Endothelial cell (in vitro differentiated cells): ENCODE measurements around the gene CLC. TPM values are rescaled to one million over a fixed set of nuclear protein-coding genes. Genes with fewer than 3 reads are reported as not detected.

Source experiments
- DNase-seq: peaks from one replicate; pipeline ENCODE4 v3.0.0; 2021; ENCODE audit warnings: low spot score
- H3K27ac Mint-ChIP-seq: one replicate; pipeline ENCODE4 v1.8.0; 2021; ENCODE audit warnings: mixed read lengths, inconsistent platforms; ENCODE audit not compliant: unreplicated experiment
- H3K27me3 Mint-ChIP-seq: one replicate; pipeline ENCODE4 v1.8.0; 2021; ENCODE audit warnings: mild to moderate bottlenecking, moderate library complexity, mixed read lengths, inconsistent platforms; ENCODE audit not compliant: unreplicated experiment
- H3K36me3 Mint-ChIP-seq: one replicate; pipeline ENCODE4 v1.8.0; 2021; ENCODE audit warnings: mild to moderate bottlenecking, low read depth, mixed read lengths, inconsistent platforms; ENCODE audit not compliant: unreplicated experiment
- H3K4me1 Mint-ChIP-seq: one replicate; pipeline ENCODE4 v1.8.0; 2021; ENCODE audit warnings: mild to moderate bottlenecking, mixed read lengths, inconsistent platforms; ENCODE audit not compliant: unreplicated experiment
- H3K4me3 Mint-ChIP-seq: one replicate; pipeline ENCODE4 v1.8.0; 2021; ENCODE audit warnings: mild to moderate bottlenecking, mixed read lengths, inconsistent platforms; ENCODE audit not compliant: unreplicated experiment
- H3K9me3 Mint-ChIP-seq: one replicate; pipeline ENCODE4 v1.8.0; 2021; ENCODE audit warnings: mixed read lengths, inconsistent platforms; ENCODE audit not compliant: unreplicated experiment
- CTCF ChIP-seq: fragments of 200-600 bp; sonication (generic); IDR thresholded peaks from one replicate; pipeline ENCODE4 v1.5.0; 2021; ENCODE audit warnings: antibody characterized with exemption; ENCODE audit not compliant: unreplicated experiment
- total RNA-seq: library from RNA; stranded (reverse); fragmentation: NEBNext Ultra II Directional; extraction: Animal tissue kit (Norgen Biotek cat#: 25700); gene quantifications from one replicate; pipeline ENCODE4 v1.2.1, GENCODE V29; 2021; ENCODE audit not compliant: unreplicated experiment

The CLC gene
- total RNA-seq, 1 donor from 2014 or later: not detected

- Mint-ChIP-seq H3K4me3 (no peak overlapping the region), H3K27me3 (no peaks in the 10 kb centered on the region), H3K36me3 (no peaks in the 10 kb centered on the region), H3K9me3 (no peaks in the 10 kb centered on the region), H3K4me1 (no peaks in the 10 kb centered on the region), H3K27ac (no peak overlapping the region)
- TF ChIP-seq CTCF: no peak
- no peak for DNase-seq
These were observed 4.0 kb downstream of the CLC start for GRCh38 chr19:39733841-39734240.

- no peaks in the 10 kb centered on the region for H3K36me3 Mint-ChIP-seq
- H3K4me1 Mint-ChIP-seq: no peaks in the 10 kb centered on the region
- H3K4me3 Mint-ChIP-seq: no peak overlapping the region
- H3K27me3 Mint-ChIP-seq: no peaks in the 10 kb centered on the region
- no peak overlapping the region for H3K27ac Mint-ChIP-seq
- TF ChIP-seq CTCF: no peak
- H3K9me3 Mint-ChIP-seq: no peaks in the 10 kb centered on the region
- no peak for DNase-seq
These were observed 6.1 kb downstream of the CLC start for GRCh38 chr19:39731685-39732084.

- Mint-ChIP-seq H3K27me3 (no peaks in the 10 kb centered on the region), H3K27ac (no peak overlapping the region), H3K4me3 (no peak overlapping the region), H3K9me3 (no peaks in the 10 kb centered on the region), H3K36me3 (no peaks in the 10 kb centered on the region), H3K4me1 (no peaks in the 10 kb centered on the region)
- TF ChIP-seq CTCF: no peak
- no peak for DNase-seq
These were observed 8.2 kb downstream of the CLC start for GRCh38 chr19:39729594-39729993.

- no peaks in the 10 kb centered on the region for H3K36me3 Mint-ChIP-seq
- H3K27ac Mint-ChIP-seq: no peak overlapping the region
- no peak for DNase-seq
- peaks cover 2% of the 10 kb centered on the region for H3K4me1 Mint-ChIP-seq
- H3K9me3 Mint-ChIP-seq: no peaks in the 10 kb centered on the region
- no peaks in the 10 kb centered on the region for H3K27me3 Mint-ChIP-seq
- TF ChIP-seq CTCF: no peak
- no peak overlapping the region for H3K4me3 Mint-ChIP-seq
These were observed 9.8 kb downstream of the CLC start for GRCh38 chr19:39728040-39728439.

- peaks cover 6% of the 10 kb centered on the region for H3K4me1 Mint-ChIP-seq
- DNase-seq: no peak
- no peak overlapping the region for H3K27ac Mint-ChIP-seq
- no peak for TF ChIP-seq CTCF
- H3K27me3 Mint-ChIP-seq: no peaks in the 10 kb centered on the region
- H3K36me3 Mint-ChIP-seq: no peaks in the 10 kb centered on the region
- no peak overlapping the region for H3K4me3 Mint-ChIP-seq
- H3K9me3 Mint-ChIP-seq: no peaks in the 10 kb centered on the region
These were observed 10.6 kb downstream of the CLC start for GRCh38 chr19:39727070-39727800.
